ENCODE measurements around the gene KDM3B. TPM values are rescaled to one million over a fixed set of nuclear protein-coding genes. Genes with fewer than 3 reads are reported as not detected.
A peak's percentile ranks its signal among the peaks of the same experiment; 100 is the strongest.

The KDM3B gene
- total and polyA plus RNA-seq, 9 of the 15 experiments (the other 6 are each of a cell fraction or from before 2014, with no cell fraction given), result 13.8 to 62.8 (median 41.9) TPM

DNA sequence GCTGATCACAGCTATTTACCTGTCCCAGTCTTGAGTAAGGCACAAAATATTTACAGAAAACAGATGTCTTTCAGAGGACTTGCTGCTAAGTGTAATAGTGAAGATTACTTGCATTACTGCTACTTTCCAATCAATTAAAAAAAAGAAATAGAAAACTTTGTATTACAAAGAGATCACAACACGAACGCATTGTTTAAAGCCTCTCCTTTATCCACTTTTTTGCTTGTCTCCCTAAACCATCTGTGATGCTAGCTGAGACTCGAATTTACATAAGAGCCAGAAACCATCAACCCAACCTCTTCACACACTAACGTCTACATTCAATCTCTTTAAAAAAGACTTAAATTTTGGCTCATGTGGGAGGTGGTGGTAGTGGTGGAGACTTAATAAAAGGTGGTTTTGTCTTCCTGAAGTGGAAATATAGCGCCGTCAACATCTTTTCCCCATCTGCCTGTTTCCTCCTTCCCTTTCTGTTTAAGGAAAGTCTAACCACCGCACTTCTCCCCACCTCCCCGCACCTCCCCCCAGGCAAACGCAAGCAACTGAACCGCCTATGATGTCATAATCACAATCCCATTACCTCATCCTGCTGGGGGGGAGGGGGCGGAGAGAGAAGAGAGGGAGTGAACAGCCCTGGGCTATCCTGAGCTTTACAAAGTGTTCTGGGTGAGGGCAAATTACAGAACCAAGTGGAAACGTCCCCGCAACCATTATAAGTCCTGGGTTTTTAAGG, 15.4 kb upstream of the KDM3B start (continued):
- no peak; the same call in 1 of the 2 replicates for TF ChIP-seq PHF8 (IDR thresholded peaks at IDR 0.05; ENCODE audit: borderline replicate concordance, low read length)
- TF ChIP-seq, protein P1, sequence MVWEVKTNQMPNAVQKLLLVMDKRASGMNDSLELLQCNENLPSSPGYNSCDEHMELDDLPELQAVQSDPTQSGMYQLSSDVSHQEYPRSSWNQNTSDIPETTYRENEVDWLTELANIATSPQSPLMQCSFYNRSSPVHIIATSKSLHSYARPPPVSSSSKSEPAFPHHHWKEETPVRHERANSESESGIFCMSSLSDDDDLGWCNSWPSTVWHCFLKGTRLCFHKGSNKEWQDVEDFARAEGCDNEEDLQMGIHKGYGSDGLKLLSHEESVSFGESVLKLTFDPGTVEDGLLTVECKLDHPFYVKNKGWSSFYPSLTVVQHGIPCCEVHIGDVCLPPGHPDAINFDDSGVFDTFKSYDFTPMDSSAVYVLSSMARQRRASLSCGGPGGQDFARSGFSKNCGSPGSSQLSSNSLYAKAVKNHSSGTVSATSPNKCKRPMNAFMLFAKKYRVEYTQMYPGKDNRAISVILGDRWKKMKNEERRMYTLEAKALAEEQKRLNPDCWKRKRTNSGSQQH (CRISPR knock-in tag; IDR thresholded peaks at IDR 0.05), result no peak
- TF ChIP-seq, protein P2, sequence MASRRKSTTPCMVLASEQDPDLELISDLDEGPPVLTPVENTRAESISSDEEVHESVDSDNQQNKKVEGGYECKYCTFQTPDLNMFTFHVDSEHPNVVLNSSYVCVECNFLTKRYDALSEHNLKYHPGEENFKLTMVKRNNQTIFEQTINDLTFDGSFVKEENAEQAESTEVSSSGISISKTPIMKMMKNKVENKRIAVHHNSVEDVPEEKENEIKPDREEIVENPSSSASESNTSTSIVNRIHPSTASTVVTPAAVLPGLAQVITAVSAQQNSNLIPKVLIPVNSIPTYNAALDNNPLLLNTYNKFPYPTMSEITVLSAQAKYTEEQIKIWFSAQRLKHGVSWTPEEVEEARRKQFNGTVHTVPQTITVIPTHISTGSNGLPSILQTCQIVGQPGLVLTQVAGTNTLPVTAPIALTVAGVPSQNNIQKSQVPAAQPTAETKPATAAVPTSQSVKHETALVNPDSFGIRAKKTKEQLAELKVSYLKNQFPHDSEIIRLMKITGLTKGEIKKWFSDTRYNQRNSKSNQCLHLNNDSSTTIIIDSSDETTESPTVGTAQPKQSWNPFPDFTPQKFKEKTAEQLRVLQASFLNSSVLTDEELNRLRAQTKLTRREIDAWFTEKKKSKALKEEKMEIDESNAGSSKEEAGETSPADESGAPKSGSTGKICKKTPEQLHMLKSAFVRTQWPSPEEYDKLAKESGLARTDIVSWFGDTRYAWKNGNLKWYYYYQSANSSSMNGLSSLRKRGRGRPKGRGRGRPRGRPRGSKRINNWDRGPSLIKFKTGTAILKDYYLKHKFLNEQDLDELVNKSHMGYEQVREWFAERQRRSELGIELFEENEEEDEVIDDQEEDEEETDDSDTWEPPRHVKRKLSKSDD (conservative IDR thresholded peaks at IDR 0.05; ENCODE audit: low read length), result no peak
- TF ChIP-seq, protein P3, sequence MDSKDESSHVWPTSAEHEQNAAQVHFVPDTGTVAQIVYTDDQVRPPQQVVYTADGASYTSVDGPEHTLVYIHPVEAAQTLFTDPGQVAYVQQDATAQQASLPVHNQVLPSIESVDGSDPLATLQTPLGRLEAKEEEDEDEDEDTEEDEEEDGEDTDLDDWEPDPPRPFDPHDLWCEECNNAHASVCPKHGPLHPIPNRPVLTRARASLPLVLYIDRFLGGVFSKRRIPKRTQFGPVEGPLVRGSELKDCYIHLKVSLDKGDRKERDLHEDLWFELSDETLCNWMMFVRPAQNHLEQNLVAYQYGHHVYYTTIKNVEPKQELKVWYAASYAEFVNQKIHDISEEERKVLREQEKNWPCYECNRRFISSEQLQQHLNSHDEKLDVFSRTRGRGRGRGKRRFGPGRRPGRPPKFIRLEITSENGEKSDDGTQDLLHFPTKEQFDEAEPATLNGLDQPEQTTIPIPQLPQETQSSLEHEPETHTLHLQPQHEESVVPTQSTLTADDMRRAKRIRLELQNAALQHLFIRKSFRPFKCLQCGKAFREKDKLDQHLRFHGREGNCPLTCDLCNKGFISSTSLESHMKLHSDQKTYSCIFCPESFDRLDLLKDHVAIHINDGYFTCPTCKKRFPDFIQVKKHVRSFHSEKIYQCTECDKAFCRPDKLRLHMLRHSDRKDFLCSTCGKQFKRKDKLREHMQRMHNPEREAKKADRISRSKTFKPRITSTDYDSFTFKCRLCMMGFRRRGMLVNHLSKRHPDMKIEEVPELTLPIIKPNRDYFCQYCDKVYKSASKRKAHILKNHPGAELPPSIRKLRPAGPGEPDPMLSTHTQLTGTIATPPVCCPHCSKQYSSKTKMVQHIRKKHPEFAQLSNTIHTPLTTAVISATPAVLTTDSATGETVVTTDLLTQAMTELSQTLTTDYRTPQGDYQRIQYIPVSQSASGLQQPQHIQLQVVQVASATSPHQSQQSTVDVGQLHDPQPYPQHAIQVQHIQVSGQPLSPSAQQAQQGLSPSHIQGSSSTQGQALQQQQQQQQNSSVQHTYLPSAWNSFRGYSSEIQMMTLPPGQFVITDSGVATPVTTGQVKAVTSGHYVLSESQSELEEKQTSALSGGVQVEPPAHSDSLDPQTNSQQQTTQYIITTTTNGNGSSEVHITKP (IDR thresholded peaks at IDR 0.05; ENCODE audit: partially characterized antibody), result no peak
- TF ChIP-seq, protein P4, sequence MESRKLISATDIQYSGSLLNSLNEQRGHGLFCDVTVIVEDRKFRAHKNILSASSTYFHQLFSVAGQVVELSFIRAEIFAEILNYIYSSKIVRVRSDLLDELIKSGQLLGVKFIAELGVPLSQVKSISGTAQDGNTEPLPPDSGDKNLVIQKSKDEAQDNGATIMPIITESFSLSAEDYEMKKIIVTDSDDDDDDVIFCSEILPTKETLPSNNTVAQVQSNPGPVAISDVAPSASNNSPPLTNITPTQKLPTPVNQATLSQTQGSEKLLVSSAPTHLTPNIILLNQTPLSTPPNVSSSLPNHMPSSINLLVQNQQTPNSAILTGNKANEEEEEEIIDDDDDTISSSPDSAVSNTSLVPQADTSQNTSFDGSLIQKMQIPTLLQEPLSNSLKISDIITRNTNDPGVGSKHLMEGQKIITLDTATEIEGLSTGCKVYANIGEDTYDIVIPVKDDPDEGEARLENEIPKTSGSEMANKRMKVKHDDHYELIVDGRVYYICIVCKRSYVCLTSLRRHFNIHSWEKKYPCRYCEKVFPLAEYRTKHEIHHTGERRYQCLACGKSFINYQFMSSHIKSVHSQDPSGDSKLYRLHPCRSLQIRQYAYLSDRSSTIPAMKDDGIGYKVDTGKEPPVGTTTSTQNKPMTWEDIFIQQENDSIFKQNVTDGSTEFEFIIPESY (CRISPR knock-in tag; IDR thresholded peaks at IDR 0.05), result no peak
- no peak for TF ChIP-seq TAF15 (IDR thresholded peaks at IDR 0.05; ENCODE audit: low read depth, low read length)
- TF ChIP-seq NFIC (IDR thresholded peaks at IDR 0.05), result peak; percentile 28; the same call in 1 of the 2 replicates
- peak; percentile 99 for TF ChIP-seq NBN (IDR thresholded peaks at IDR 0.05; ENCODE audit: low read depth)
- TF ChIP-seq, protein P5, sequence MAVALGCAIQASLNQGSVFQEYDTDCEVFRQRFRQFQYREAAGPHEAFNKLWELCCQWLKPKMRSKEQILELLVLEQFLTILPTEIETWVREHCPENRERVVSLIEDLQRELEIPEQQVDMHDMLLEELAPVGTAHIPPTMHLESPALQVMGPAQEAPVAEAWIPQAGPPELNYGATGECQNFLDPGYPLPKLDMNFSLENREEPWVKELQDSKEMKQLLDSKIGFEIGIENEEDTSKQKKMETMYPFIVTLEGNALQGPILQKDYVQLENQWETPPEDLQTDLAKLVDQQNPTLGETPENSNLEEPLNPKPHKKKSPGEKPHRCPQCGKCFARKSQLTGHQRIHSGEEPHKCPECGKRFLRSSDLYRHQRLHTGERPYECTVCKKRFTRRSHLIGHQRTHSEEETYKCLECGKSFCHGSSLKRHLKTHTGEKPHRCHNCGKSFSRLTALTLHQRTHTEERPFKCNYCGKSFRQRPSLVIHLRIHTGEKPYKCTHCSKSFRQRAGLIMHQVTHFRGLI (CRISPR knock-in tag; IDR thresholded peaks at IDR 0.05), result no peak
- TF ChIP-seq ILK (tag; IDR thresholded peaks at IDR 0.05; ENCODE audit: borderline replicate concordance, low read depth), result no peak
- TF ChIP-seq, protein P6, sequence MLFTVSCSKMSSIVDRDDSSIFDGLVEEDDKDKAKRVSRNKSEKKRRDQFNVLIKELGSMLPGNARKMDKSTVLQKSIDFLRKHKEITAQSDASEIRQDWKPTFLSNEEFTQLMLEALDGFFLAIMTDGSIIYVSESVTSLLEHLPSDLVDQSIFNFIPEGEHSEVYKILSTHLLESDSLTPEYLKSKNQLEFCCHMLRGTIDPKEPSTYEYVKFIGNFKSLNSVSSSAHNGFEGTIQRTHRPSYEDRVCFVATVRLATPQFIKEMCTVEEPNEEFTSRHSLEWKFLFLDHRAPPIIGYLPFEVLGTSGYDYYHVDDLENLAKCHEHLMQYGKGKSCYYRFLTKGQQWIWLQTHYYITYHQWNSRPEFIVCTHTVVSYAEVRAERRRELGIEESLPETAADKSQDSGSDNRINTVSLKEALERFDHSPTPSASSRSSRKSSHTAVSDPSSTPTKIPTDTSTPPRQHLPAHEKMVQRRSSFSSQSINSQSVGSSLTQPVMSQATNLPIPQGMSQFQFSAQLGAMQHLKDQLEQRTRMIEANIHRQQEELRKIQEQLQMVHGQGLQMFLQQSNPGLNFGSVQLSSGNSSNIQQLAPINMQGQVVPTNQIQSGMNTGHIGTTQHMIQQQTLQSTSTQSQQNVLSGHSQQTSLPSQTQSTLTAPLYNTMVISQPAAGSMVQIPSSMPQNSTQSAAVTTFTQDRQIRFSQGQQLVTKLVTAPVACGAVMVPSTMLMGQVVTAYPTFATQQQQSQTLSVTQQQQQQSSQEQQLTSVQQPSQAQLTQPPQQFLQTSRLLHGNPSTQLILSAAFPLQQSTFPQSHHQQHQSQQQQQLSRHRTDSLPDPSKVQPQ (CRISPR knock-in tag; IDR thresholded peaks at IDR 0.05; ENCODE audit: borderline replicate concordance), result no peak
